Activated naive CD8-positive, alpha-beta T cell treated with anti-CD3 and anti-CD28 coated beads, Interleukin-2, amount 10 ng/mL, durations not matched to agents 7 days and 5 days (primary cell): ENCODE measurements around the gene SERPINB1. TPM values are rescaled to one million over a fixed set of nuclear protein-coding genes. Genes with fewer than 3 reads are reported as not detected.
A peak's percentile ranks its signal among the peaks of the same experiment; 100 is the strongest.

Source experiments
- ATAC-seq: fragments of 150-1000 bp; cut with Tn5 transposase; one replicate; pipeline ENCODE4 v1.10.0; 2021; ENCODE audit warnings: low read depth, moderate library complexity
- POLR2A ChIA-PET: fragments of 350-600 bp; sonication (Branson Sonifier 250); formaldehyde crosslinking; loops from one replicate; lab custom pipeline; 2021; ENCODE audit warnings: antibody characterized with exemption; lab: Charles Lee
- DNase-seq: peaks from one replicate; pipeline ENCODE4 v3.0.0; 2021
- H3K27ac Mint-ChIP-seq: one replicate; pipeline ENCODE4 v1.8.0; 2022; ENCODE audit warnings: mild to moderate bottlenecking, mixed read lengths
- H3K27me3 Mint-ChIP-seq: one replicate; pipeline ENCODE4 v1.8.0; 2022; ENCODE audit warnings: mild to moderate bottlenecking, moderate library complexity, mixed read lengths
- H3K36me3 Mint-ChIP-seq: one replicate; pipeline ENCODE4 v1.8.0; 2021; ENCODE audit warnings: mild to moderate bottlenecking, mixed read lengths
- H3K4me1 Mint-ChIP-seq: one replicate; pipeline ENCODE4 v1.8.0; 2021; ENCODE audit warnings: mixed read lengths
- H3K4me3 Mint-ChIP-seq: one replicate; pipeline ENCODE4 v1.8.0; 2022; ENCODE audit warnings: mild to moderate bottlenecking, moderate library complexity, mixed read lengths
- H3K9me3 Mint-ChIP-seq: one replicate; pipeline ENCODE4 v1.8.0; 2021; ENCODE audit warnings: mixed read lengths
- total RNA-seq, 2 experiments: library from RNA; stranded (reverse); gene quantifications; one replicate each; pipeline ENCODE4 v1.2.3, GENCODE V29; 2021

Gene SERPINB1
- total RNA-seq, 2 experiments from 2014 or later, result 58.6 to 59.8 TPM

DNA sequence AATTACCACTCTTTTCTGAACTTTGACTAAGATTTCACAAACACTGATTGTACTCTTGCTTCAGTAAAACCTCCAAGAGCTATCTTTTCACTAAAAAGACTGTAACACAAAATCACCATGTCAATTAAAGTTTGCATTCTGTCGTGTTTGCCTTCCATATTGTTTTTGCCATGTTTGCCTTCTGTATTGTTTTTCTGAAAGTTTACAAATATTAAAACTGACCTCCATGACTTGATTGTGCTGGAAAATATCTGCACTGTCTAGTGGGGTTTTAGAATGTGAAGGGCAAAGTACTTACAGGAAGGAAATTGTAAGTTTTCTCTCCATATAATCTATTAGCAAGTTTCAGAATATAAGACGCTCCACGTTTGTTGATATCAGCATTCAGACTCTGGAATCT is 3.4 kb downstream of the SERPINB1 start:
- POLR2A ChIA-PET, result no interaction called here

DNA sequence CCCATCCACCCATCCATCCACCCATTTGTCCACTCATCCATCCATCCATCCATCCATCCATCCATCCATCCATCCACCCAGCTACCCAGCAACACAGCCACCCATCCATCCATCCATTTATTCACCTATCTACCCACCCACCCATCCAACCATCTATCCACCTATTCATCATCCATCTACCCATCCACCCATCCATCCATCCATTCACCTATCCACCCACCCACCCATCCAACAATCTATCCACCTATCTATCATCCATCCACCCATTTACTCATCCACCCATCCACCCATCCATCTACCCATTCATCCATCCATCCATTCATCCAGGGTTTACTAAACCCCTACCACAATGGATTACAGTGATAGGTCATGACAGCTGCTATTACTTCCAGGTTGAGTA is 7.4 kb downstream of the SERPINB1 start:
- Mint-ChIP-seq H3K27me3 (no peaks in the 10 kb centered on the region), H3K9me3 (peaks cover 3% of the 10 kb centered on the region), H3K27ac (peak overlapping the region; percentile 35), H3K4me1 (peaks cover 6% of the 10 kb centered on the region), H3K4me3 (no peak overlapping the region), H3K36me3 (peaks cover 63% of the 10 kb centered on the region)
- no peak for DNase-seq
- ATAC-seq, result no peak
- POLR2A ChIA-PET, result no interaction called here

More for the DNA sequence above, 3.4 kb downstream of the SERPINB1 start:
- H3K27me3 Mint-ChIP-seq, result no peaks in the 10 kb centered on the region
- no peak overlapping the region for H3K27ac Mint-ChIP-seq
- H3K36me3 Mint-ChIP-seq, result peaks cover 50% of the 10 kb centered on the region
- no peak for DNase-seq
- peaks cover 36% of the 10 kb centered on the region for H3K4me1 Mint-ChIP-seq
- ATAC-seq, result no peak
- H3K9me3 Mint-ChIP-seq, result peaks cover 3% of the 10 kb centered on the region
- no peak overlapping the region for H3K4me3 Mint-ChIP-seq

DNA sequence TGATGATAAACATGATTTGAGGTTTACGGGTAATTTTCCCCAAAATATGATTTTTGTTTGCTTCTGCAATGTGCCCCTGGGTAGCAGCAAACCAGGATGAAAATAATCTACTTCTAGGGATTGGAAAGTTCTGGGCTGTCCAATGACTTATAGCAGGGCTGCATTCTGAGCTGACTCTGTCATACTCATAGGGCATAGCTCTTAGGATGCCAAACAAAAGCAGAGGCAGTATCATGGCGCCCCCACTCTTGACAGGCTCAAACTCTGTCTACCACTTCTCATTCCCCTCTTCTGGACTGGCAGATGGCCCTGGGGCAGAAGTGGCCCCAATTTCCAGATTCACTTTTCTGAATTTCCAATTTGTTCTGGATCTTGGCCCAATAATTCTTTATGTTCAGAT is 10.3 kb downstream of the SERPINB1 start:
- no peaks in the 10 kb centered on the region for H3K27me3 Mint-ChIP-seq
- peaks cover 50% of the 10 kb centered on the region for H3K36me3 Mint-ChIP-seq
- H3K4me1 Mint-ChIP-seq, result peaks cover 1% of the 10 kb centered on the region
- DNase-seq (no peak), ATAC-seq (no peak)
- POLR2A ChIA-PET, result interaction anchor here (0.9 to 1.2 kb wide), 2 partner anchors 10 to 62 kb away, joined by 3 to 5 read pairs; partner anchors contain the start of gene SERPINB1
- no peak overlapping the region for H3K4me3 Mint-ChIP-seq
- no peak overlapping the region for H3K27ac Mint-ChIP-seq
- peaks cover 3% of the 10 kb centered on the region for H3K9me3 Mint-ChIP-seq

DNA sequence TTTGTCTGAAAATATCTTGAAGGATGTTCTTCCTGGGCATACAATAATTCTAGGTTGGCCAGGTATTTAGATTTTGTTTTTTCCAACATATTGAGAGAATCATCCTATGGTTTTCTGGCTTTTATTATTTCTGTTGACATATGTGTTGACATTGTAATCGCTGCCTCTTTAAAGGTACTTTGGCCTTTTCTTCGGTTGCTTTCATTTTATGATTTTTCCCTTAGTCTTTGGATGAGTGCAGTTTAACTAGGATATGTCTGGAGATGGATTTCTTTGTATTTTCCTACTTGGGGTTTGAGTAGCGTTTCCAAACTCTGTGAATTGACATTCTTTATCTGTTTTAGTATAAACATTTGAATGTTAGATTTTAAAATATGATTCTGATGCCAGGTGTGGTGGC is 11.5 kb downstream of the SERPINB1 start:
- no peak overlapping the region for H3K4me3 Mint-ChIP-seq
- peaks cover 37% of the 10 kb centered on the region for H3K36me3 Mint-ChIP-seq
- POLR2A ChIA-PET, result no interaction called here
- H3K4me1 Mint-ChIP-seq, result peaks cover 1% of the 10 kb centered on the region
- no peak overlapping the region for H3K27ac Mint-ChIP-seq
- no peaks in the 10 kb centered on the region for H3K27me3 Mint-ChIP-seq
- peaks cover 3% of the 10 kb centered on the region for H3K9me3 Mint-ChIP-seq
- ATAC-seq (no peak), DNase-seq (no peak)

DNA sequence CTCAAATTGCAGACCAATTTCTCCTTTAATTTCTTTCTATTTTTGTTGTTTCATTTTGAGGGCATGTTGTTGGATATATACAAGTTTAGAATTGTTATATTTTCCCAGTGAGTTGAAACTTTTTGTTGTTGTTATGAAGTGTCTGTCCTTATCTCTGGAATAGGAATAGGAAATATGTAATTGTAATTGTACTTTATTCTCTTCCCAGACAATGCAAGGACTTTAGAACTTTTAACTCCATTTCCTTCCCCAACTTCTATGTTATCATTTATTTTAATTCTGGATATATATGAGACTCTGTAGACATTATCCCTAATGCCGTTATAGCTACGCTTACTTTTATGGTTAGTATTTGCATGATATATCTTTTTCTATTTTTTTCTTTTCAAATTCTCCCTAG is 12.4 kb downstream of the SERPINB1 start:
- H3K9me3 Mint-ChIP-seq, result peaks cover 1% of the 10 kb centered on the region
- H3K4me3 Mint-ChIP-seq, result no peak overlapping the region
- ATAC-seq (no peak), DNase-seq (no peak)
- no peaks in the 10 kb centered on the region for H3K27me3 Mint-ChIP-seq
- peaks cover 1% of the 10 kb centered on the region for H3K4me1 Mint-ChIP-seq
- H3K36me3 Mint-ChIP-seq, result peaks cover 28% of the 10 kb centered on the region
- H3K27ac Mint-ChIP-seq, result no peak overlapping the region
- POLR2A ChIA-PET, result no interaction called here

DNA sequence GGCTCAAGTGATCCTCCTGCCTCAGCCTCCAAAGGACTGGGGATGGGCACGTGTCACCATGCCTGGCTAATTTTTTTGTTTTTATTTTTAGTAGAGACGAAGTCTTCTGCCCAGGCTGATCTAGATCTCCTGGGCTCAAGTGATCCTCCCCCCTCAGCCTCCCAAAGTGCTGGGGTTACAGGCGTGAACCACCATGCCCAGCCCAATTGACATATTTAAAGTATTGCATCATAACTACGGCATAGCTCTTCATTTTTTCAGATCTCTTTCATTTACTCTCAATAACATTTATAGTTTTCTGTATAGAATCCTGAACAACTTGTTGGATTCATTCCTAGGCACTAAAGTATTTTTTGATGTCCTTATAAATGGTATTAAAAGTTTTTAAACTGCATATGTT is 13.0 kb downstream of the SERPINB1 start:
- Mint-ChIP-seq H3K27ac (no peak overlapping the region), H3K4me1 (peaks cover 1% of the 10 kb centered on the region), H3K4me3 (no peak overlapping the region), H3K27me3 (no peaks in the 10 kb centered on the region), H3K9me3 (no peaks in the 10 kb centered on the region), H3K36me3 (peaks cover 22% of the 10 kb centered on the region)
- ATAC-seq, result no peak
- no peak for DNase-seq
- POLR2A ChIA-PET, result no interaction called here

DNA sequence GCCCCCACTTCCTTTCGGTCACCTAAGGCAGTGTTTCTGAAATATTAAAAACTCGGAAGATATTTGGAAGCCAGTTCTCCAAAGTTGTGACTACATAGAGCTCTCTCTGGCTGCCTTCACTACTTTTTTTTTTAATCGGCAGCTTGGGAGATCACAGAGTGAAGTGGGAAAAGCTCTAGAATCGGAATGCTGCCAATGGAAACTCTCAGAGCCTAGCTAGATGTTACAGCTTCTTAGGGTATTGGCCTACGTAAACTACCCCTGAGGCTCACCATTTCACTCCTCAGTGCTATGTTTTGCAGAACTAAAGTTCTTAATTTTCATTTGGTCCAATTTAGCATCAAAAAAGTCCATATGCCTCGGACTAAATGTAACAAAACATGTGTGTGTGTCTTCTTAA is 14.5 kb downstream of the SERPINB1 start:
- POLR2A ChIA-PET, result no interaction called here
- H3K27ac Mint-ChIP-seq, result no peak overlapping the region
- no peaks in the 10 kb centered on the region for H3K27me3 Mint-ChIP-seq
- no peaks in the 10 kb centered on the region for H3K9me3 Mint-ChIP-seq
- ATAC-seq (no peak), DNase-seq (no peak)
- no peak overlapping the region for H3K4me3 Mint-ChIP-seq
- peaks cover 13% of the 10 kb centered on the region for H3K36me3 Mint-ChIP-seq
- H3K4me1 Mint-ChIP-seq, result peaks cover 1% of the 10 kb centered on the region

DNA sequence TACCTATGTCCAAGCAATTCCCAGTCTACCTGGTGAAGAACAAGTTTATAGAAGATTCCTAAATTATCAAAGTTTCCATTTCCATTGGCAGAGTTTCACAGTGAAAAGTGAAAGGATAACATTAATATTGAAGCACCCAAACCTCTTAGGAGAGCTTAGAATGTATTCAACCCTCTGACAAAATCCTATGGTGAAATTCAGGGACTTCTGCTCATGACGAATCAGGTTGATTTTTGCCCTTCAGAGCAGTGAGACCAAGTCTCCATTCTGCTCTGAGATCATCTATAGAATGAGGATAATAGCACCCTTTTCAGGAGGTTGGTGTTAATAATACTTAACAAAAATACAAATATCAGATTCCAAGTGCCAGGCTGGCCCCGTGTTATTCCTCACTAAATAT is 15.5 kb downstream of the SERPINB1 start:
- no peak overlapping the region for H3K4me3 Mint-ChIP-seq
- peaks cover 1% of the 10 kb centered on the region for H3K27me3 Mint-ChIP-seq
- POLR2A ChIA-PET, result no interaction called here
- DNase-seq, result no peak
- H3K9me3 Mint-ChIP-seq, result no peaks in the 10 kb centered on the region
- no peak for ATAC-seq
- no peak overlapping the region for H3K27ac Mint-ChIP-seq
- peaks cover 3% of the 10 kb centered on the region for H3K4me1 Mint-ChIP-seq
- peaks cover 11% of the 10 kb centered on the region for H3K36me3 Mint-ChIP-seq

DNA sequence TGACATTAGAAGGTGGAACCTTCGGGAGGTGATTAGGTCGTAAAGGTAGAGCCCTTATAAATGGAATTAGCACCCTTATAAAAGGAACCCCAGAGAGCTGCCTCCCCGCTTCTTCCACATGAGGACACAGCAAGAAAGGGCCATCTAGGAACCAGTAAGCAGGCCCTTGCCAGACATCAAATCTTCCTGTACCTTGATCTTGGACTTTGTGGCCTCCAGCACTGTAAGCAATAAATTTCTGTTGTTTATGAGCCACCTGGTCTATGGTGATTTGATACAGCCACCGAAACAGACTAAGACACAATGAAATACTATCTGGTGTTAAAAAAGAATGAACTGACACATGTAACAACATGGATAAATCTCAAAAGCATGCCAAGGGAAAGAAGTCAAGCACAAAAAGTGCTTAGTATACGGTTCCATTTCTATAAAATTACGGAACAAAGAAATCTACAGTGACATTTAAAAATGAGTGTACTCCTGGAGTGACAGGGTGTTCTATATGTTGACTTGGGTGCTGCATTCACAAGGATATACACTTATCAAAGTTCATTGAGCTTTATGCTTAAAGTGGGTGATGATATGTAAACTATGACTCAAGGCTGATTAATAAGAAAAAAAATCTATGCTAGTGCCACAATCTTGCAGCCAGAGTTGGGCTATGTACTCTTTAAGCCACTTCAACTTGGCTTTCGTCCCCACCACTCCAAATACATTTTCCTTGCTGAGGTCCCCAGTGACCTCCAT is 18.4 kb downstream of the SERPINB1 start:
- Mint-ChIP-seq H3K4me1 (peaks cover 6% of the 10 kb centered on the region), H3K36me3 (peaks cover 4% of the 10 kb centered on the region), H3K9me3 (no peaks in the 10 kb centered on the region), H3K27ac (no peak overlapping the region), H3K27me3 (peaks cover 1% of the 10 kb centered on the region), H3K4me3 (no peak overlapping the region)
- no peak for ATAC-seq
- no peak for DNase-seq
- POLR2A ChIA-PET, result no interaction called here

DNA sequence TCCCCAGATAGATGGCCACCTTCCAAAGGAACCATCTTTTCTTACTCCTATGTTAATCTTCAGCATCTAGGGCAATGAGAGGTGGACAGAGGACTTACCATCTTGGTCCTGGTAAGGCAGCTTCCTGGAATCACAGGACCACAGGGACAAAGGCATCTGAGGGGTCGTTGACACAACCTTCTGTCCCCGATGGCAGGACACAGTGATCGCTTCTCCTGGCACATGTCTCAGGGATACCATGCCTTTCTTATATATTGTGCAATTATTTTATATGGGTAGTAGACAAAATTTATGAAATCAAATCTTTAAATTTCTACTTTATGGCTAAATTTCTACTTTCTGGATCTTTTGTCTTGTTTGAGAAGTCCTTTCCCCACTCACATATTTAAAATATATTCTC is 20.1 kb downstream of the SERPINB1 start:
- ATAC-seq, result no peak
- Mint-ChIP-seq H3K27me3 (peaks cover 1% of the 10 kb centered on the region), H3K4me3 (no peak overlapping the region), H3K36me3 (peaks cover 11% of the 10 kb centered on the region), H3K9me3 (peaks cover 3% of the 10 kb centered on the region), H3K27ac (no peak overlapping the region), H3K4me1 (peaks cover 6% of the 10 kb centered on the region)
- POLR2A ChIA-PET, result no interaction called here
- no peak for DNase-seq

DNA sequence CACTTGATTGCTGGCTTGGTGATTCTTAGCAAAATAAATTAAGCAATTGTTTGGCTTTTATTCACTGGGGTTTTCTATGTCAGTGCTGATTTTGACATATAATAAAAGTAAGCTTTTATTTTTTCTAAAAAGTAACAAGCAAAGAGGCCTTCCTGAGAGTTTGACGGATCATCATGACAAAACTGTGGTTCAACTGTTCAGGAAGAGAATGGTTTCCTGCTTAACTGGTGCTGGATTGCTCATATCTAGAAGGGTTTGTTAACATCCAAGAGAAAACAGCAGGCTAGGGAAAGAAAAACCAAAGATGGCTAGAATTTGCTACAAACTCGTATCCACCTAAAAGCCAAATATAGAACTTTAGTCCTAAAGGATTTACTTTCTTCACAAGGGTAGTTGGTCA is 21.2 kb downstream of the SERPINB1 start:
- H3K4me1 Mint-ChIP-seq, result peaks cover 6% of the 10 kb centered on the region
- H3K27me3 Mint-ChIP-seq, result peaks cover 1% of the 10 kb centered on the region
- POLR2A ChIA-PET, result no interaction called here
- ATAC-seq (no peak), DNase-seq (no peak)
- peaks cover 19% of the 10 kb centered on the region for H3K36me3 Mint-ChIP-seq
- H3K27ac Mint-ChIP-seq, result no peak overlapping the region
- H3K9me3 Mint-ChIP-seq, result peaks cover 12% of the 10 kb centered on the region
- no peak overlapping the region for H3K4me3 Mint-ChIP-seq

DNA sequence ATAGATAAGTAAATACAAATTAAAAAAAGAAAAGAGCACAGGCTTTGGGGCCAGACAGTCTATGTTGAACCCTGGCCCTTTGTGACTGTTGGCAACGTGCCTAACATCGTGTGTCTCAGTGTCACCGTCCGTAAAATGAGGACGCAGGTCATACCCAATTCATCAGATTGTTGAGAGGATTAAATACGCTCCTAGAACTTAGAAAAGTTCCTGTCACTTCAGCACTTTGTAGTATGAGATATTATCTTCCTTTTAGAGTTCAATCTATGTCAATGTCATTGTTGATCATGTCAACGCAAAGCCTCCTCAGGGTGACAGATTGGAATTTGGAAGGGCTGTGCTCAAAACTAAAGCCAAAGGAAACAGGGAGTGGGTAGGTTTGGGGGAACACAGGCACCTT is 21.7 kb downstream of the SERPINB1 start:
- no peak for DNase-seq
- H3K27ac Mint-ChIP-seq, result no peak overlapping the region
- H3K9me3 Mint-ChIP-seq, result peaks cover 13% of the 10 kb centered on the region
- H3K4me3 Mint-ChIP-seq, result no peak overlapping the region
- peaks cover 6% of the 10 kb centered on the region for H3K4me1 Mint-ChIP-seq
- peaks cover 1% of the 10 kb centered on the region for H3K27me3 Mint-ChIP-seq
- ATAC-seq, result no peak
- peaks cover 19% of the 10 kb centered on the region for H3K36me3 Mint-ChIP-seq
- POLR2A ChIA-PET, result no interaction called here

DNA sequence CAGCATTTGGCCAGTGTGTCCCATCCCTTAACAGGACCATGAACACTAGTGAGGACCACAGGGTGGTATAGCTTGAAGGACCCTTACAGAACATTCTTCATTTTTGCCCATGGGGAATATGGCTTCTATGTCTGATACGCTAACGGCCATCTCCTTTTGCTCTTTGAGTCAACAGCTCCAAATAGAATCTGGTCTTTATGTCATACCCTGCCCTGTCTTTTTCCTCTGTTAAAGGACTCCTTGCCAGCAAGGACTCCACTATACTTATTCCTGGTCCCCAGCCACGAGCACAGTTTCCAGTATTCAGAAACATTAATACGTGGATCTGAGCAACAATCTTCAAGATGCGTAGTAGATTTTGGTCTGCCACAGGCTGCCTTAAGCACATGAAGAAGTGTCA is 22.5 kb downstream of the SERPINB1 start:
- Mint-ChIP-seq H3K9me3 (peaks cover 13% of the 10 kb centered on the region), H3K27ac (no peak overlapping the region), H3K4me1 (peaks cover 6% of the 10 kb centered on the region), H3K4me3 (no peak overlapping the region), H3K27me3 (peaks cover 1% of the 10 kb centered on the region), H3K36me3 (peaks cover 19% of the 10 kb centered on the region)
- DNase-seq (no peak), ATAC-seq (no peak)
- POLR2A ChIA-PET, result no interaction called here

DNA sequence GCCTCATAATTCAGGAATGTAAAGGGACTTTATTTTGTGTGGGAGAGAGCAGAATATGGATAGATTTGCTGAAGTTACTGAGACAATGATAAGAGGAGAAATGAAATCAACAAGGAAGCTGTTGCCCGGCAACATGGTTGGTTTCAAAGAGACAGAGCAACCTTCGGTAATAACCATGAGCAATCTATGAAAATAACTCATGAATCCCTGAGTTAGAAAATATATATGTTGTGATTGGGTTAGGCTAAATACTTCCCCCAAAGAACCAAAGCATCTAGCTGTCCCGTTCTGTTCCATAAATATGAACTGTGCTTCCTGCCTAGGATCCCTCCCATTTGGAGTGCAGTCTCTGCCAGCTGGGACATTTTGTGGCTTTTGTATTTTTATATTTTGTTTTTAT is 23.1 kb downstream of the SERPINB1 start:
- ATAC-seq (no peak), DNase-seq (no peak)
- H3K27ac Mint-ChIP-seq, result no peak overlapping the region
- H3K9me3 Mint-ChIP-seq, result peaks cover 16% of the 10 kb centered on the region
- peaks cover 1% of the 10 kb centered on the region for H3K27me3 Mint-ChIP-seq
- peaks cover 6% of the 10 kb centered on the region for H3K4me1 Mint-ChIP-seq
- no peak overlapping the region for H3K4me3 Mint-ChIP-seq
- POLR2A ChIA-PET, result interaction anchor here (0.6 to 1.5 kb wide), 2 partner anchors 23 to 152 kb away, joined by 3 to 4 read pairs; partner anchors contain the start of gene SERPINB1
- peaks cover 19% of the 10 kb centered on the region for H3K36me3 Mint-ChIP-seq
